ENCODE data around the gene ZBTB16. TPM values are rescaled to one million over a fixed set of nuclear protein-coding genes. Genes with fewer than 3 reads are reported as not detected.

Gene ZBTB16
- total RNA-seq, 1 experiment from 2014 or later: 0.44 TPM

- Histone ChIP-seq H3K9me3 (ENCODE audit: insufficient read depth, low read depth) (no peaks in the 10 kb centered on the region), H3K79me2 (ENCODE audit: low read depth) (no peaks in the 10 kb centered on the region), H2AFZ (no peak overlapping the region), H4K20me1 (ENCODE audit: insufficient read depth) (no peaks in the 10 kb centered on the region), H3K27ac (no peak overlapping the region), H3K27me3 (ENCODE audit: insufficient read depth, low read depth) (peaks cover 90% of the 10 kb centered on the region), H3K4me2 (no peak overlapping the region), H3F3A (ENCODE audit: insufficient read depth, low read depth) (no peaks in the 10 kb centered on the region), H3K4me3 (no peak overlapping the region), H3K4me1 (replicated peaks; ENCODE audit: insufficient read depth) (no peaks in the 10 kb centered on the region), H3K36me3 (ENCODE audit: low read depth) (no peaks in the 10 kb centered on the region), H3K9me2 (ENCODE audit: insufficient read depth) (no peaks in the 10 kb centered on the region)
- no peak for TF ChIP-seq CTCF (conservative IDR thresholded peaks at IDR 0.05)
- TF ChIP-seq EZH2 (IDR thresholded peaks at IDR 0.05; ENCODE audit: low read depth): no peak
- POLR2A ChIA-PET (ENCODE audit: unreplicated experiment): no interaction called here
- intact Hi-C loops (cut with micrococcal nuclease; ENCODE audit: unreplicated experiment): no loop called here
- no peak for DNase-seq
- CTCF ChIA-PET: no interaction called here
- BruUV-seq (replicated peaks): no TSS peak
Observed at GRCh38 chr11:114074546-114075343, 15.2 kb downstream of the ZBTB16 start.

GRCh38 chr11:114075344-114075610 is 15.8 kb downstream of the ZBTB16 start:
- no peaks in the 10 kb centered on the region for H3K9me2 ChIP-seq (ENCODE audit: insufficient read depth)
- peaks cover 92% of the 10 kb centered on the region for H3K27me3 ChIP-seq (ENCODE audit: insufficient read depth, low read depth)
- no peaks in the 10 kb centered on the region for H3K79me2 ChIP-seq (ENCODE audit: low read depth)
- H3K9me3 ChIP-seq (ENCODE audit: insufficient read depth, low read depth): no peaks in the 10 kb centered on the region
- intact Hi-C loops (cut with micrococcal nuclease; ENCODE audit: unreplicated experiment): no loop called here
- no peaks in the 10 kb centered on the region for H3K36me3 ChIP-seq (ENCODE audit: low read depth)
- H3K4me1 ChIP-seq (replicated peaks; ENCODE audit: insufficient read depth): no peaks in the 10 kb centered on the region
- no peak for DNase-seq
- no TSS peak for BruUV-seq (replicated peaks)
- TF ChIP-seq EZH2 (IDR thresholded peaks at IDR 0.05; ENCODE audit: low read depth) (no peak), CTCF (conservative IDR thresholded peaks at IDR 0.05) (no peak)
- H3K27ac ChIP-seq: no peak overlapping the region
- H3F3A ChIP-seq (ENCODE audit: insufficient read depth, low read depth): no peaks in the 10 kb centered on the region
- H3K4me2 ChIP-seq: no peak overlapping the region
- H2AFZ ChIP-seq: no peak overlapping the region
- H3K4me3 ChIP-seq: no peak overlapping the region
- POLR2A ChIA-PET (ENCODE audit: unreplicated experiment): no interaction called here
- no peaks in the 10 kb centered on the region for H4K20me1 ChIP-seq (ENCODE audit: insufficient read depth)
- CTCF ChIA-PET: no interaction called here

GRCh38 chr11:114075891-114076441 is 16.5 kb downstream of the ZBTB16 start:
- Histone ChIP-seq H2AFZ (no peak overlapping the region), H3K27ac (no peak overlapping the region), H3K4me1 (replicated peaks; ENCODE audit: insufficient read depth) (no peaks in the 10 kb centered on the region), H3K9me2 (ENCODE audit: insufficient read depth) (no peaks in the 10 kb centered on the region), H3K9me3 (ENCODE audit: insufficient read depth, low read depth) (no peaks in the 10 kb centered on the region), H3K4me2 (no peak overlapping the region), H3K4me3 (no peak overlapping the region), H4K20me1 (ENCODE audit: insufficient read depth) (no peaks in the 10 kb centered on the region), H3K27me3 (ENCODE audit: insufficient read depth, low read depth) (peaks cover 92% of the 10 kb centered on the region), H3F3A (ENCODE audit: insufficient read depth, low read depth) (no peaks in the 10 kb centered on the region), H3K79me2 (ENCODE audit: low read depth) (no peaks in the 10 kb centered on the region), H3K36me3 (ENCODE audit: low read depth) (no peaks in the 10 kb centered on the region)
- intact Hi-C loops (cut with micrococcal nuclease; ENCODE audit: unreplicated experiment): no loop called here
- TF ChIP-seq EZH2 (IDR thresholded peaks at IDR 0.05; ENCODE audit: low read depth) (no peak), CTCF (conservative IDR thresholded peaks at IDR 0.05) (peak; percentile 54)
- no TSS peak for BruUV-seq (replicated peaks)
- POLR2A ChIA-PET (ENCODE audit: unreplicated experiment): no interaction called here
- DNase-seq: no peak
- CTCF ChIA-PET: no interaction called here
